OCI-LY7 (cell line): ENCODE data around the gene MSRB3.

ENCODE experiments used
- CTCF ChIP-seq: fragments of 200-600 bp; sonication (generic); conservative IDR thresholded peaks from 2 replicates; pipeline ENCODE4 v1.5.1; 2014; ENCODE audit warnings: mild to moderate bottlenecking, antibody characterized with exemption, low read length, moderate library complexity, mixed read lengths
- EZH2phosphoT487 ChIP-seq: fragments of 200-600 bp; sonication (generic); IDR thresholded peaks from 2 replicates; pipeline ENCODE4 v1.6.1; 2018; ENCODE audit warnings: low read depth, borderline replicate concordance, mild to moderate bottlenecking, mixed run types, antibody characterized with exemption, low read length, moderate library complexity, mixed read lengths

- TF ChIP-seq CTCF (no peak), EZH2phosphoT487 (no peak)
Observed at GRCh38 chr12:65343801-65344200, 65.3 kb downstream of the MSRB3 start.
